GM18870 (cell line): Measurements from ENCODE around the gene ANAPC10.
A peak's percentile ranks its signal among the peaks of the same experiment; 100 is the strongest.

Experiments used
- ATAC-seq: cut with Tn5 transposase; IDR thresholded peaks from one replicate; pipeline ENCODE4 v1.9.1; 2021; ENCODE audit warnings: moderate library complexity; ENCODE audit not compliant: unreplicated experiment

Gene ANAPC10

DNA sequence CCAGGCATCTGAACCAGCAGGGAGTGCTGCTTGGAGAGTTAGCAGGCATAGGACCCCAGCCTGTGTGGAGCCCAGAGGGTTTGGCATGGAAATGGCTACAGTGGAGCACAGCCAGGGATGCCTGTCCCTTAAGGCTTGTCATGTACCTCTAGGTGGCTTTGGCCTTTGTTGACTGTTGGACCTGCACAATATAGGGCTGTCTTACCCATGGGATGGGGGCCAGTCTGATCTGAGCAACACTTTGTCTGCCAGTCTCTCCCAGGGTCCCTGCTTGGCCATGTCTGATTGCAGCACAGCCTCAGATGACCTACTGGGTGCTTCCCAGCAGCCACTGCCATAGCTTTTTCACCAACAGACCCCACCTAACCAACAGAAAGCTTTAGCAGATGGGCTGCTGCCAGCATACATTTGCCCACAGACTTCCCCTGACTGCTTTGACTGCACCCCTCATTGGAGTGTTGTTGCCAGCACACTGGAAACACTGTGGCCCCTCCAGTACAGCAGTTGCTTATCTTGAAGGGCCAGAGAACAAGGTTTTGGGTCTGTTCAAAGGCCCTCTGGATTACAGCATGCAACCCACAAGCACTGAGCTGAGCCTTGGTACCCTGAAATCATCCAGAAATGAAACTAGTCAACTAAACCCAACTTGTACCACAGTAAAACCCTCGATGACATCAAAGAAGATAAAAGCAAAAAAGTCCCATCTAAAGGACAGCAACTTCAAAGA is 22.1 kb downstream of the ANAPC10 start:
- no peak for ATAC-seq

DNA sequence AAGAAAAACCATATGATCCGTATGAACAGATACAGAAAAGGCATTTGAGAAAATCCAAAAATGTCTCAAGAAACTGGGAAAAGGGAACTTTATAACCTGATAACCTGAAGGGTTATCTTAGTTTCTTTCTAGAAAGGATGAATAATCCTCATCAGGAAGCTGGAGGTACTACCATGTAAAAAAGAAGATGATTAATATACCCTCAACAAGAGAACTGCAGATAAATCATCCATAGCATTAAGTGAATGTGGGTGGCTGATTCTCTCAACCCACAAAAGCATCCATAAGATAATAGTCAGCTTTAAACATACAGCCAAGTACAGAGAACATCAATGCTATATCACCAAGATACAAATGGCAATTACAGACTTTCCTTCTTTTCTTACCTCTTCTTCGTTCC is 26.4 kb downstream of the ANAPC10 start:
- no peak for ATAC-seq

DNA sequence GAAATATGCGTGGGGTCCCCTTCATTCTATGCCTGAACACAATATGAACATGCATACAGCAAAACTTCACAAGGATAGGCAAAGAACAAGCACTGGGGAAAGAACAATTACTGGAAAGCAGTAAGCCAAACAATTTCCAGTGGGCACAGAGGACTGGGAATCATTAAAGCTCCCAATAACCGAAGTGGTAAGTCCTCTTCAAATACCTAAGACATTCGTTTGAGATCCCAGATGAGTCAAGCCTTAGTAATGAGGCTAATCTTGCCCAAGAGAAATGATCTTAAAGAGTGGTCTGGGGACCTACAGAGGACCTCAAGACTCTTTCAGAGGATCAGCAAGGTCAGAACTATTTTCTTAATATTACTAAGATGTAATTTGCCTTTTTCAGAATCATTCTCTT is 28.6 kb downstream of the ANAPC10 start:
- ATAC-seq: no peak

DNA sequence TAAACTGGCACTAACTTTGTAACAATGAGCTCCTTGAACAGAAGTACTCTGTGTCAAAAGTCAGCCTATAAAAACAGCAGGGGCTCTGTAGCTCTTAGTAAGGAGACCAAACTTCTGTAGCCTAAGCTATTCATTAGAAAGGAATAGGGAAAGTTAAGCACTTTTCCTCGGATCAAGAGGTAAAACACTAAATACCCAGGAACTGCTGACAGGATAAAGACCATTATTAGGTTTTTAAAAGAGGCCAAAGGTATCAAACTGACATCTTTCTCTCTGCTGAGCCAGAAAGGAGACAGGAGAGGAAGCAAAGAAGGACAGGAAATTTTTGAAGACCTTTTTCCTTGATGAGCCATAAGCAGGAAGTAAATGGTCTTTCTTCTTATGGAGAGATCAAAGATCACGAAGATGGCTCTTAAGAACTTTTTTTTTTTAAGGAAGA is 31.9 kb downstream of the ANAPC10 start:
- ATAC-seq: no peak

DNA sequence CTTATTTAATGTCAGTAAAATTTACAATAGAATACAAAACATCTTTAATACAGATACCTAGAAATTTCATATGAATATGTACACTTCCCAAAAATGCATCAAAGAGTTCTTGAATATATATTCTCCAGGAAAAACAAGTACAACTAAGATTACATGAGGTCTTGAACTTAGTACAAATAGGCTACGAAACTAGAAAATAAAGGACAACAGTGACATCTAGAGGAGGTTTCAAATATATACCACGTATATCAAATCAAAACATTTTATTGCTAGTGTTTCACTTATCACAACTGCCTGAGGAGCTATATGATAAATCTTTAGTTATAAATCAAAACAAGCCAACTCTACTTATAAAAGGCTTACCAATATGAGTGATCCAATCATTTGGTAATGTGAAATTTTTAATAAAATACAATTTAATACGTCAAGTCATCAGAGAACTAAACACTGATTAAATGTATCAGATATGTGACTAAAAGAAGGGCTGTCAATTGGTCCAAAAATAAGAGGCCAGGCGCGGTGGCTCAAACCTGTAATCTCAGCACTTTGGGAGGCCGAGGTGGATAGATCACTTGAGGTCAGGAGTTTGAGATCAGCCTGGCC is 36.6 kb downstream of the ANAPC10 start:
- ATAC-seq: peak; percentile 81

DNA sequence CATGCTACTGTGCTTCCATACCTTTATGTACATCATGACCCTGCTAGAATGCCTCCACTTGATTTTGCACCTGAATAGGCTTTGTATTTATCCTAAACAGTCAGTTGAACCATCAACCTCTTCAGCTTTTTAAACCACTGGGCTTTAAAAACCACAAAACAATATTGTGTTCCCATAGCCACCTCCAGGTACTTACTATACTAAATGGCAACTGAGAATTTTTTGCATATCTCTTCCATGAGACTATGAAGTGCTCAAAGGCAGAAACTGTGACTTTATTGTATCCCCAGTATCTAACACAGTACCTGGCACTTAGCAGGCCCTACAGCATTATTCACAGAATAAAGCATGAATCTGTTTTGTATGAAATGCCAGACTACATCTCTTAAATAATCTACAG is 39.7 kb downstream of the ANAPC10 start:
- no peak for ATAC-seq

DNA sequence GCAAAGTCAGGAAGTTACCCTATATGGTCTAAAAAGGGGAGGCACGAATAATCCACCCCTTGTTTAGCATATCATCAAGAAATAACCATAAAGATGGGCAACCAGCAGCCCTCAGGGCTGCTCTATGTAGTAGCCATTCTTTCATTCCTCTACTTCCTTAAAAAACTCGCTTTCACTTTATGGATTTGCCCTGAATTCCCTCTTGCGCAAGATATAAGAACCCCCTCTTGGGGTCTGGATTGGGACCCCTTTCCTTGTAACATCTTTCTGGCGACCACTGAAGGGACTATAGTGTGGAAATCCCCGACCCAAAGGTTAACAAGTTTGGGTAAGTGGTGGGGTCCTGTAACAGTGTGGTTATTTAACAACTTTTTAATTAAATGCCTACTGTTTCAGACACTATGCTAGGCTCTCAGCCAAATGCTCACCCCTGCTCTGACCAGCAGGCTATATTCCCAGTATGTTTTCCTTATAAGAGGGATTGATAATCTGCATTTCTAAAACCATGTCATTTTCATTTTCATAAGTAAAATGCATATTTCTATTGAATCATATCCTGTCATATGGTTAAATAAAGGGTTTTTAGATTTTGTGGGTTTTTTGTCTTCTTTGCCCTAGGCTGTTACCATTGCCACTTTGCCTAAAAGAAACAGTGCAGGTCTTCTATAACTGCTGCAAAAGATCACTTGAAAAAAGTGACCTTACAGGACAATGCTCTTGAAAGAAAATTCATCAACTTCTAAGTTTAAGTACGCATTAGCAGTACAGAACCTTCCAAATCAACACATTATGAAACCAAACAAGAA is 41.5 kb downstream of the ANAPC10 start:
- no peak for ATAC-seq

DNA sequence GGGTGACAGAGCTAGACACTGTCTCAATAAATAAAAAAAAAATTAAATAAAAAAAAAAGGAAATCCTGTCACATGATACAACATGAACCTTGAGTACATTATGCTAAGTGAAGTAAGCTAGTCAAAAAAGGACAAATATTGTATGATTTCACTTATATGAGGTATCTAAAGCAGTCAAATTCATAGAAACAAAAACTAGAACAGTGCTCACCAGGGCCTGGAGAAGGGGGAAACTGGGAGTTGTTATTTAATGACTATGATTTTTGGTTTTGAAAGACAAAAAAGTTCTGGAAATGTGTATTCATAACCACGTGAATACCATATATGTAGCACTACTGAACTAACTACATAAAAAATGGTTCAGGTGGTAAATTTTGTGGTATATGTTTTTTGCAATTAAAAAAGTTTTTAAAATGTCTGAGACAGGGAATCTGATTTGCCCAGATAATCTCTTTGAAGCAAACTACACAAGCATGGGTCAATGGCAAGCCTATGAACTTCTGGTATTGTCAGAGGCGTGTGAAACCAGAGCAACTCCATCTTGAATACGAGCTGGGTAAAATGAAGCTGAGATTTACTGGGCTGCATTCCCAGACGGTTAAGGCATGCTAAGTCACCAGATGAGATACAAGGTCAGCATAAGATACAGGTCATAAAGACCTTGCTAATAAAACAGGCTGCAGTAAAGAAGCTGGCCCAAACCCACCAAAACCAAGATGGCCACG is 42.3 kb downstream of the ANAPC10 start:
- ATAC-seq: no peak

DNA sequence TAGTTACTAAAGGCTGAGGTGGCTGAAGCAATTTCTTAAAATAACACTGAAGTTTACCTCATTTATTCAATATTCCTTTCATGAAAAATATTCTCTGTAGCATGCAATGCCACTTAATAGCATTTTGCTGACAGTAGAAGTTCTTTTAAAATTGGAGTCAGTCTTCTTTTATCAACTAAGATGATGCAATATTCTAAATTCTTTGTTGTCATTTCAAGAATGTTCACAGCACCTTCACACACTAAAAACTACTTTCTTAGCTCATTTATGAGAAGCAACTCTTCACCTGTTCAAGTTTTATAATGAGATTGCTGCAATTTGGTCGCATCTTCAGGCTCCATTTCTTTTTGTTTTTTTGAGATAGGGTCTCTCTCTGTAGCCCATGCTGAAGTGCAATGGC is 48.8 kb downstream of the ANAPC10 start:
- no peak for ATAC-seq

DNA sequence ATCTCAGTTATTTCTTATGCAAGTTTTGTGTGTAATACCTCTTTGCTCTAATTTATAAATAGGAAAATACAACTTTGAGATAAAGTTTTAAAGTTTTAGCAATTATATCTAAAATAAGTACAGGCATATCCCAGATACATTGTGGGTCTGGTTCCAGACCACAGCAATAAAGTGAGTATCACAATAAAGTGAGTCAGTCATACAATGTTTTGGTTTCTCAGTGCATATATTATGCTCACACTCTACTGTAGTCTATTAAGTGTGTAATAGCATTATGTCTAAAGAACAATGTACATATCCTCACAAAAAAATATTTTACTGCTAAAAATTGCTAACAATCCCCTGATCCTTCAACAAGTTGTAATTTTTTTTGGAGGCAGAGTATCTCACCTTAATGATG is 49.2 kb downstream of the ANAPC10 start:
- no peak for ATAC-seq

DNA sequence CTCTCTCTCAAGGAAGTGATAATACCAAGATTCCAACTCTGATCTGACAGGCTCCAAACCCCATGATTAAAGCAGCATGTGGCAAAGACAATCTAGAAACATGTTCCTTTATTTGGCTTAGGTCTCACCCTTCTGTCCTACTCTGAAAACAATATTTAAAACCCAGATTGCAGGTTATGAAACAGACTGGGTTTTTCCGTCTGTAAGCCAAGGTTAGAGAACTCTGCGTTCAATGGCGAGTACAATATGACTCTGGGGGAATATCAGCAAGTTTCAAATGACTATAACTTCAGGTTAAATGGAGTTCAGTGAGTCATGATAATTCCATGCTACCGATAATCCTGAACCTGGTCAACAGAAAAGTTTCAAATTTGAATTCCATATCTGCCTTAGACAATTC is 50.8 kb downstream of the ANAPC10 start:
- peak; percentile 78 for ATAC-seq

DNA sequence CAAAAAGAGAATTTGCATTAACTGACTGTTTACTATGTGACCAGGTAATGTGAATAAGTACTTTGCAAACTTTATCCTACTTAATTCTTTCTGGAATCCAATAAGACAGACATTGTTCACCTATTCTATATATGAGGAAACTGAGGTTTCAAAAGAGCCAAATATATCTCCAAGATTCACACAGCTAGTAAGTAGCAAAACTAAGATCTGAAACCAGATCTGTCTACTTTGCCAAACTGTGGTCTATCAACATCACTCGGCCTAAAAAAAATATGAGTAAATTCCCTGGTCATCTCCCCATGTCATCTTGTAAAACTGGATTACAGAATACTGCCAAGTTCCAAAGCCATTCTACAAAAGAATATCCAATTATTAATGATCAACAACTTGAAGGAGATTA is 52.8 kb downstream of the ANAPC10 start:
- peak; percentile 36 for ATAC-seq

DNA sequence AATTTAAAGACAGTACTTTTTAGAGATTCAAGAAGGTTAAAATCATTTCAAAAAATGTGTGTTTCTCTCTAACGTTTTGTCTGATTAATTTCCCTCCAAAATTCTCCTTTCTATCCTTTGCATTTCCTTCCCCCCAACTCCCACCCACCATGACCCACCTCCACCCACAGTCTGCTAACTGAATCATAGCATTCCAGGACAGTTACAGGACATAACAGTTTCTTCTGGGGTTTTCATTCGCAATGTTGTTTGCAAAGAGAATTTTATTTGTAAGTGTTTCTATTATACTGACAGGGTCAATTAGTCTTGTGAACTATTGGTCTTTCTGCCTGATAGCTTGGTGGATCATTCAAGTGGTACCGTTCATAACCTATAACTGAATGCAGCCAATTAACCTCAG is 53.7 kb downstream of the ANAPC10 start:
- no peak for ATAC-seq

DNA sequence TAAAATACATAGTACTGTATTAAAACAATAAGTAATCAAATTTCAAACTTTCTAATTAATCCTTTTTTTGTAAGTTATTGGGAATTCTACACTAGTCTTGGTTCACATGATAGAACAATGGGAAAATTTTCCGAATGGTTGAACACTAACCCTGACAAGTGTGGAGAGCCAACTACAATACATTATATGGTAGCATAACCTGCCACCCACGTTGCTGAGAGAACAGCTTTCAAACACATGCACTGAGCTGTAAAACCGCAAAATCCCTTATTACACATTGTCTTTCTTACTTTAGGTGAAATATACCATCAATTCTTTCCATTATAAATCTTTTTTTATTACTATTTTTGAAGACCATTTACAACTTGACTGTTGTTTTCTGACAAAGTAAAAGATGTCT is 54.7 kb downstream of the ANAPC10 start:
- no peak for ATAC-seq

DNA sequence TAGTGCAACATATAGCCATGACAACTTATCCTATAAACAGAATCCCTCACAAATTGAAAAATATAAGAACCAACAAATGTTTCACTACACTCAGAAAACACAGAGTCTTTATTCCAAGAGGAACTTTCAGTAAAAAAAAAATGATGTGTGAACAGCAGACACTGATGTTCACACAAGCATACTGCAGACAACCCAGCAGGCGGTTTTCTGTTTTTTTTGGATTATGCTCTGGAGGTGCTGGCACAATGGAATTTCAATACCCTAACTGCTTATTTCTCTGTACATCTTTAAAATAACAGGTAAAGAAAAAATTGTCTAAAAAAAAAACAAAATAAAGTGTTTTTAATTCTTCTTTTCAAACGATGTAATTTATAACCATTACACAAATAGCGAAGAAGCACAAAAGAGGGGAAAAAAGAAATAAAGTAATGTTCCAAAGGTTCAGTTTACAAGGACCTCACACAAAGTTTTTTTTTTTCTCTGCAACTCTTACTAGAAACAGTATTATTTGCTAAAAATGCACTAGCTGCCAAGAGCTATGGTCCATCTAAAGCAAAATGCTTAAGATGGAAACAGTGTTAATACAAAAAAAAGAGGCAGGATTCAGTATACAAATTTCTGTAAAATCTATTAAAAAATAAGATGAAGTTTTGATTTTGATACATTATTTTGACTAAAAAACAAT is 55.3 kb downstream of the ANAPC10 start:
- no peak for ATAC-seq

DNA sequence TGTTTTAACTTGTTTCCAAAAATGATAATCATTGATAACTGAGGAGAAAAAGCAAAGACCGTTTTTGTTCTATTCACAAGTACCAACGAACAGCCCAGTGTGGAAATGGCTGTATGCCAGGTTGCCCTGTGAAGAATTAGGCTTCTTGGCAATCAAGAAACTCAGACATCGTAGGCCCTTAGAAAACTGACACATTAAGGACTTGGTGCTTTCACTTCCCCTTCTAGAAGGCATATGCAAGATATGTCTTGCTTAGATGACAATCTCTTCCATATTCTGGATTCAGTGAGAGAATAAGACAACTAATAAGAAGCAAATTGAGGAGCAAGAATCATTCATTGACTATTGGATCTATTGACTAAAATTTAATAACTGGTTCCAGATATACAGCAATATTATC is 56.6 kb downstream of the ANAPC10 start:
- ATAC-seq: peak; percentile 99

DNA sequence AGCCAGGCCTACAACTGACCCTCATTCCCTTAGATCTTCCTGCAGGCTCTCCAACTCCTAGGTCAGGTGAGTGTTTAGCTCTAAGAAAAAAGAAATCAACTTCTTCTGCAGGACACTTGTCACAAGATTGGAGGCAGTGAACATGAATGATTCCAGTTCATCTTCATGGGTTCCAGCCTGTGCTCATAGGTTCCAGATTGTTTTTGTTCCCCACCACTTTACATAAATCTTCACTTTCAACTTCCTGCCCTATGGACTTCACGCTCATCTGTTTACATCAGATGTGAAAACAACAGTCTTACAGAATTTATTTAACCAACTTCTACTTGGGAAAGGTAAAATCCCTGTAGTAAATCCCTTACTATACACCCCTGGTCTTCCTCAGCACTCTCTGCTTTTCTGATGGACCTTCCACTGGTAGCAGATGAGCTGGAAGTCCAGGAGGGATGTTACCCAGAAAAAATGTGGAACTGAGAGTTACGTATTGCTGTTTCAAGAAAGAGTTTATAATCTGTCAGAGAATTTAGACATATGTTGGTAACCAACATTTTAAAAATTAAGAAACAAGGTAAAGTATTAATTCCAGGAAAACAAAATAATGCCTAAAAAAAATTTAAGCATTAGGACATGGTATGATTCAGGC is 62.4 kb downstream of the ANAPC10 start:
- ATAC-seq: peak; percentile 67

DNA sequence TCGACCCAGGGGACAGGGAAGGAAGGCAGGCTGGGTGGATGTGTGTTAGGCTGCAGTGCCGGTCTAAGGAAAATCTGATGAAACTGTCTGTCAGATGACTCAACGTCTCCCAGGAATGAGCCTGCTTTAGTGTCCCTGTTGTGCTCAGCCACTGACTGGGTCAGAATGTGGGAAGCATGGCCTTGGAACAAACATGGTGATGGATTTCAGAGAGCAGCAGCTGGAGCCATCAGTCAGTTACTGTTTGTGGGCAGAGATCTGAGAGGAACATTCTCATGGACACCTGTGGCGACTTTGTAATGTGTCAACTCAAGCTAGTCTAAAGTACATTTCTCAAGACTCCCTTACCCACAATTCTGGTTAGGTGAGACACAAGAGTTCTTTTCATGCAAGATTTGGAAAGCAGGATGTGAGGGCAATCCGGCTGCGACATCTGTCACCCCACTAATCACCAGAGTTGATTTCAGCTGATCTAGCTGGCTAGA is 63.2 kb downstream of the ANAPC10 start:
- ATAC-seq: no peak

DNA sequence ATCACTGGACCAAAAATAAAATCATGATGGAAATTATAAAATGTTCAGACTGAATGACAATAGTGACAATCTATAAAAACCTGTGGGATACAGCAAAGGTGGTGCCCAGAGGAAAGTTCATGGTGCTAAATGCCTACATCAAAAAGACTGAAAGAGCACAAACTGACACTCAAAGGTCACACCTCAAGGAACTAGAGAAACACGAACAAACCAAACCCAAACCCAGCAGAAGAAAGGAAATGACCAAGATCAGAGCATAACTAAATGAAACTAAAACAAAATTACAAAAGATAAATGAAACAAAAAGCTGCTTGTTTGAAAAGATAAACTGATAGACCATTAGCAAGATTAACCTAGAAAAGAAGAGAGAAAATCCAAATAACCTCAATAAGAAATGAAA is 78.7 kb downstream of the ANAPC10 start:
- ATAC-seq: peak; percentile 84

DNA sequence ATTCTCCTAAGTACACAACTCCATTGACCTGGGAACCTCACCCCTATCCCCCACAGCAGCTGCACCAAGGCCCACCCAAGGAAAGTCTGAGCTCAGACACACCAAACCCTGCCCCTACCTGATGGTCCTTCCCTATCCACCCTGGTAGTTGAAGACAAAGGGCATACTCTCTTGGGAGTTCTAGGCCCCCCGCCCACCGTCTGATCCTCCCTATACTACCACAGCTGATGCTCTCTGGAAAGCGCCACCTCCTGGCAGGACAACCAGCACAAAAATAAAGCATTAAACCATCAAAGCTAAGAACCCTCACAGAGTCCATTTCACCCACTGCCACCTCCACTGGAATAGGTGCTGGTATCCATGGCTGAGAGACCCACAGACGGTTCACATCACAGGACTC is 83.6 kb downstream of the ANAPC10 start:
- ATAC-seq: no peak
